SK-N-SH (cell line): ENCODE results near the gene PTPRB. TPM values are rescaled to one million over a fixed set of nuclear protein-coding genes. Genes with fewer than 3 reads are reported as not detected.

Experiments
- CTCF ChIA-PET: fragments of 300-600, 350-600 bp; formaldehyde crosslinking; extraction: SDS; loops from one replicate; lab custom pipeline; 2021; lab: Yijun Ruan, JAX
- POLR2A ChIA-PET: fragments of 350-600 bp; sonication (Branson Sonifier 250); formaldehyde crosslinking; extraction: SDS; loops from one replicate; lab custom pipeline; 2020; ENCODE audit warnings: antibody characterized with exemption, inconsistent platforms; lab: Yijun Ruan, JAX
- DNase-seq: peaks from one replicate; pipeline ENCODE4 v3.0.0; 2012
- H2AFZ ChIP-seq: fragments of 200-600 bp; sonication (generic); 2 replicates; pipeline ENCODE4 v1.8.1; 2016; ENCODE audit warnings: antibody characterized with exemption, mild to moderate bottlenecking, low read depth
- H3F3A ChIP-seq: fragments of 200-600 bp; sonication (generic); replicated peaks from 2 replicates; pipeline ENCODE3; 2016; ENCODE audit warnings: antibody characterized with exemption, mild to moderate bottlenecking; ENCODE audit not compliant: insufficient read depth
- H3K27ac ChIP-seq, 2 experiments: fragments of 200-500 bp in 1 of 2; fragments of 200-600 bp in 1 of 2; sonication (Bioruptor generic) in 1 of 2; sonication (generic), shearing (Covaris generic) in 1 of 2; 2 replicates each; pipeline versions ENCODE4 v1.5.1 to v1.6.1; 2014 to 2016; ENCODE audit warnings: low read depth in 2 of 2, inconsistent platforms in 1 of 2, low read length in 1 of 2, mild to moderate bottlenecking in 1 of 2, mixed read lengths in 1 of 2
- H3K27me3 ChIP-seq: fragments of 200-600 bp; sonication (generic), shearing (Covaris generic); 2 replicates; pipeline ENCODE4 v1.6.1; 2016; ENCODE audit warnings: mixed run types; ENCODE audit not compliant: insufficient read depth
- H3K36me3 ChIP-seq, 2 experiments: fragments of 200-500 bp in 1 of 2; fragments of 200-600 bp in 1 of 2; sonication (Bioruptor generic) in 1 of 2; sonication (generic) in 1 of 2; replicated peaks in 1 of 2; 2 replicates each; pipeline versions ENCODE3 to v1.5.1; 2014 to 2016; ENCODE audit warnings: low read length in 1 of 2, mild to moderate bottlenecking in 1 of 2; ENCODE audit not compliant: insufficient read depth in 2 of 2, control insufficient read depth in 1 of 2
- H3K4me1 ChIP-seq, 2 experiments: fragments of 200-500 bp in 1 of 2; fragments of 200-600 bp in 1 of 2; sonication (Bioruptor generic) in 1 of 2; sonication (generic), shearing (Covaris generic) in 1 of 2; 2 replicates each; pipeline versions ENCODE4 v1.5.1 to v1.6.1; 2014 to 2016; ENCODE audit warnings: low read depth in 1 of 2, low read length in 1 of 2, mixed run types in 1 of 2; ENCODE audit not compliant: insufficient read depth in 2 of 2, control insufficient read depth in 1 of 2
- H3K4me2 ChIP-seq: fragments of 200-600 bp; sonication (generic), shearing (Covaris generic); 2 replicates; pipeline ENCODE4 v1.6.1; 2017; ENCODE audit warnings: mixed run types
- H3K4me3 ChIP-seq, 2 experiments: fragments of 200-500 bp in 1 of 2; fragments of 200-600 bp in 1 of 2; sonication (Bioruptor generic) in 1 of 2; sonication (generic), shearing (Covaris generic) in 1 of 2; 2 replicates each; pipeline versions ENCODE4 v1.5.1 to v1.8.1; 2014 to 2016; ENCODE audit warnings: low read depth in 2 of 2, inconsistent platforms in 1 of 2, low read length in 1 of 2, mild to moderate bottlenecking in 1 of 2, mixed read lengths in 1 of 2, moderate library complexity in 1 of 2
- H3K79me2 ChIP-seq: fragments of 200-600 bp; sonication (generic); 2 replicates; pipeline ENCODE4 v1.8.1; 2017; ENCODE audit warnings: mild to moderate bottlenecking; ENCODE audit not compliant: insufficient read depth
- H3K9ac ChIP-seq: fragments of 200-600 bp; sonication (generic); 2 replicates; pipeline ENCODE4 v1.6.1; 2017; ENCODE audit warnings: mixed run types
- H3K9me2 ChIP-seq: fragments of 200-600 bp; sonication (generic); 2 replicates; pipeline ENCODE4 v1.6.1; 2017; ENCODE audit warnings: mixed run types
- H3K9me3 ChIP-seq: fragments of 200-600 bp; sonication (generic); 2 replicates; pipeline ENCODE4 v1.6.1; 2017; ENCODE audit warnings: mixed run types, mild to moderate bottlenecking, moderate library complexity
- H4K20me1 ChIP-seq: fragments of 200-600 bp; sonication (generic); 2 replicates; pipeline ENCODE4 v1.6.1; 2017; ENCODE audit warnings: mild to moderate bottlenecking, mixed run types; ENCODE audit not compliant: insufficient read depth
- CHD2 ChIP-seq: fragments of 150-350 bp; IDR thresholded peaks from 2 replicates; pipeline ENCODE4 v1.6.1; 2018; ENCODE audit warnings: low read length; ENCODE audit not compliant: partially characterized antibody
- CTCF ChIP-seq: fragments of 200-600 bp; sonication (generic); IDR thresholded peaks from 2 replicates; pipeline ENCODE4 v1.6.1; 2017; ENCODE audit warnings: antibody characterized with exemption, mild to moderate bottlenecking, moderate library complexity
- ELF1 ChIP-seq: IDR thresholded peaks from 2 replicates; pipeline ENCODE4 v1.4.0; 2012
- EP300 ChIP-seq, 2 experiments: IDR thresholded peaks; 2 replicates each; pipeline versions ENCODE4 v1.4.0 to v1.6.1; 2012; ENCODE audit warnings: borderline replicate concordance in 1 of 2, low read depth in 1 of 2, low read length in 1 of 2
- EZH2phosphoT487 ChIP-seq: fragments of 200-600 bp; sonication (generic); IDR thresholded peaks from 2 replicates; pipeline ENCODE4 v1.6.1; 2017; ENCODE audit warnings: low read depth, mixed run types, mild to moderate bottlenecking, antibody characterized with exemption, moderate library complexity, borderline replicate concordance
- FOSL2 ChIP-seq: IDR thresholded peaks from 2 replicates; pipeline ENCODE4 v1.4.0; 2012; ENCODE audit warnings: low read depth, mild to moderate bottlenecking, moderate library complexity, borderline replicate concordance
- GATA2 ChIP-seq: sonication (generic); formaldehyde crosslinking; IDR thresholded peaks from 2 replicates; pipeline ENCODE4 v1.5.0; 2020; ENCODE audit warnings: mild to moderate bottlenecking, missing genetic modification reagents
- JUND ChIP-seq: IDR thresholded peaks from 2 replicates; pipeline ENCODE4 v1.4.0; 2012
- NFIC ChIP-seq: IDR thresholded peaks from 2 replicates; pipeline ENCODE4 v1.4.0; 2012; ENCODE audit warnings: borderline replicate concordance
- NRF1 ChIP-seq: IDR thresholded peaks from 2 replicates; pipeline ENCODE4 v1.6.1; 2012; ENCODE audit warnings: low read depth, mild to moderate bottlenecking, low read length
- POLR2AphosphoS5 ChIP-seq: IDR thresholded peaks from 2 replicates; pipeline ENCODE4 v1.6.1; 2012; ENCODE audit warnings: low read depth, low read length
- RCOR1 ChIP-seq: fragments of 150-350 bp; IDR thresholded peaks from 2 replicates; pipeline ENCODE4 v1.6.1; 2017; ENCODE audit warnings: antibody characterized with exemption, low read length
- RFX5 ChIP-seq: IDR thresholded peaks from 2 replicates; pipeline ENCODE4 v1.6.1; 2012; ENCODE audit warnings: mild to moderate bottlenecking, improper control_type of control experiment, low read length
- SMC3 ChIP-seq: IDR thresholded peaks from 2 replicates; pipeline ENCODE4 v1.6.1; 2012; ENCODE audit warnings: low read depth, low read length, improper control_type of control experiment
- TAF1 ChIP-seq: IDR thresholded peaks from 2 replicates; pipeline ENCODE4 v1.6.1; 2012; ENCODE audit warnings: low read depth, mild to moderate bottlenecking, low read length, moderate library complexity, borderline replicate concordance
- TEAD4 ChIP-seq: IDR thresholded peaks from 2 replicates; pipeline ENCODE4 v1.4.0; 2012; ENCODE audit warnings: mild to moderate bottlenecking, borderline replicate concordance; ENCODE audit not compliant: insufficient read depth
- USF1 ChIP-seq: IDR thresholded peaks from 2 replicates; pipeline ENCODE4 v1.4.0; 2012; ENCODE audit warnings: low read depth, borderline replicate concordance
- WGBS: methylation state at CpG from one replicate; pipeline ENCODE4 v1.1.6; 2017; ENCODE audit warnings: low lambda C conversion rate; 5-methylcytosine and 5-hydroxymethylcytosine counted together
- polyA plus RNA-seq, 3 experiments: library from polyadenylated mRNA; depleted of rRNA; stranded (reverse); fragments of >200 nt; gene quantifications; 2 replicates each; pipeline ENCODE4 v1.2.3, GENCODE V29; 2012
- TF ChIP-seq, protein P1 (sequence below): IDR thresholded peaks from 2 replicates; pipeline ENCODE4 v1.4.0; 2012; ENCODE audit warnings: low read depth, borderline replicate concordance

PTPRB gene
- polyA plus RNA-seq, 1 of the 3 experiments (the other 2 are of a cell fraction), result 1.1 TPM

- TF ChIP-seq USF1, result no peak
- no peak for TF ChIP-seq RFX5
- no peak for TF ChIP-seq SMC3
- no peak for TF ChIP-seq TEAD4
- no peak for TF ChIP-seq ELF1
- no peak for TF ChIP-seq TAF1
- TF ChIP-seq CTCF, result no peak
Observed at GRCh38 chr12:70482764-70483163, 154.5 kb downstream of the PTPRB start (continued).

DNA sequence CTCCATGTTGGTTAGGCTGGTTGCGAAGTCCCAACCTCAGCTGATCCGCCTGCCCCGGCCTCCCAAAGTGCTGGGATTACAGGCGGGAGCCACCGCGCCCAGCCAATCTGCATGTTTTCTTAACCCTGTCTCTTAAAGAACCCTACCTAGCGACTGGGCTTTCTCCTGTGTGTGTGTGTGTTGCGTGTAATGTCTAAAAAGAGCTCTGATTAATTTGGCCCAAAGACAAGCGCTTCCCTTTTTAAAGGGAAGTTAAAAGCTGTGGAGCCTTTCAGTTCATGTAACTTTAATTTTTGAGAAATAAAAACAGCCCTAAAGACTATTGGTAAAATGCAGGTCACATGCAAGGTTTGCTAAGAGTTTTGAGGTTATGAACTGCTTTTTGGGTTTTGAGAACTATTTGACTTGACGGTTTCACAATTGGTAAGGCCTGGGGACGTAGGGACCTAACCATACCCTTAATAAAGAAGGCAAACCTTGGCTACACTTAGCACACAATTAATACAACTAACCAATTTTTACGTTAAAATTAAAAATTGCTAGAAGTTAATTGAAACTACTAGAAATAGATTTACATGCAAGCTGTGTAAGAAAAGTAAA is 167.9 kb downstream of the PTPRB start:
- H3F3A ChIP-seq, result no peaks in the 10 kb centered on the region
- H2AFZ ChIP-seq, result no peak overlapping the region
- no peak overlapping the region for H3K27ac ChIP-seq
- H3K27me3 ChIP-seq, result no peaks in the 10 kb centered on the region
- CTCF ChIA-PET, result no interaction called here
- no peaks in the 10 kb centered on the region for H3K9me2 ChIP-seq
- H3K4me2 ChIP-seq, result no peak overlapping the region
- WGBS, result 74% methylated on average over 12 of the region's 12 CpGs
- DNase-seq, result no peak
- no peak overlapping the region for H3K9ac ChIP-seq
- TF ChIP-seq ELF1, result no peak
- TF ChIP-seq, protein P1, sequence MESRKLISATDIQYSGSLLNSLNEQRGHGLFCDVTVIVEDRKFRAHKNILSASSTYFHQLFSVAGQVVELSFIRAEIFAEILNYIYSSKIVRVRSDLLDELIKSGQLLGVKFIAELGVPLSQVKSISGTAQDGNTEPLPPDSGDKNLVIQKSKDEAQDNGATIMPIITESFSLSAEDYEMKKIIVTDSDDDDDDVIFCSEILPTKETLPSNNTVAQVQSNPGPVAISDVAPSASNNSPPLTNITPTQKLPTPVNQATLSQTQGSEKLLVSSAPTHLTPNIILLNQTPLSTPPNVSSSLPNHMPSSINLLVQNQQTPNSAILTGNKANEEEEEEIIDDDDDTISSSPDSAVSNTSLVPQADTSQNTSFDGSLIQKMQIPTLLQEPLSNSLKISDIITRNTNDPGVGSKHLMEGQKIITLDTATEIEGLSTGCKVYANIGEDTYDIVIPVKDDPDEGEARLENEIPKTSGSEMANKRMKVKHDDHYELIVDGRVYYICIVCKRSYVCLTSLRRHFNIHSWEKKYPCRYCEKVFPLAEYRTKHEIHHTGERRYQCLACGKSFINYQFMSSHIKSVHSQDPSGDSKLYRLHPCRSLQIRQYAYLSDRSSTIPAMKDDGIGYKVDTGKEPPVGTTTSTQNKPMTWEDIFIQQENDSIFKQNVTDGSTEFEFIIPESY, result no peak
- TF ChIP-seq NFIC, result no peak
- no peak for TF ChIP-seq RCOR1
- TF ChIP-seq RFX5, result no peak
- TF ChIP-seq CHD2, result no peak
- TF ChIP-seq EZH2phosphoT487, result no peak
- no peak for TF ChIP-seq CTCF
- TF ChIP-seq NRF1, result no peak
- no peak for TF ChIP-seq GATA2 (CRISPR knock-in tag)
- TF ChIP-seq EP300 (IDR thresholded peaks at IDR 0.05; ENCODE audit: borderline replicate concordance in 1 of 2, low read depth in 1 of 2, low read length in 1 of 2), result no peak
- no peak for TF ChIP-seq FOSL2
- TF ChIP-seq POLR2AphosphoS5, result no peak
- no peak for TF ChIP-seq SMC3
- TF ChIP-seq JUND, result no peak
- POLR2A ChIA-PET, result no interaction called here
- no peak overlapping the region for H3K4me3 ChIP-seq
- no peaks in the 10 kb centered on the region for H3K9me3 ChIP-seq
- H4K20me1 ChIP-seq, result no peaks in the 10 kb centered on the region
- no peaks in the 10 kb centered on the region for H3K4me1 ChIP-seq
- no peaks in the 10 kb centered on the region for H3K79me2 ChIP-seq
- H3K36me3 ChIP-seq, result no peaks in the 10 kb centered on the region
